Nephron progenitor cell (in vitro differentiated cells): Measurements from ENCODE around the gene EIF1AX.

ENCODE experiments used
- DNase-seq: peaks from one replicate; pipeline ENCODE4 v3.0.0; 2021
- H3K27ac Mint-ChIP-seq: 2 replicates; pipeline ENCODE4 v1.8.0; 2021; ENCODE audit warnings: mild to moderate bottlenecking, moderate library complexity, mixed read lengths
- H3K27me3 Mint-ChIP-seq: 2 replicates; pipeline ENCODE4 v1.8.0; 2021; ENCODE audit warnings: mild to moderate bottlenecking, low read depth, mixed read lengths; ENCODE audit not compliant: poor library complexity
- H3K36me3 Mint-ChIP-seq: 2 replicates; pipeline ENCODE4 v1.8.0; 2021; ENCODE audit warnings: low read depth, mixed read lengths
- H3K4me1 Mint-ChIP-seq: 2 replicates; pipeline ENCODE4 v1.8.0; 2021; ENCODE audit warnings: mixed read lengths
- H3K4me3 Mint-ChIP-seq: 2 replicates; pipeline ENCODE4 v1.8.0; 2021; ENCODE audit warnings: mild to moderate bottlenecking, moderate library complexity, mixed read lengths
- H3K9me3 Mint-ChIP-seq: 2 replicates; pipeline ENCODE4 v1.8.0; 2021; ENCODE audit warnings: mild to moderate bottlenecking, moderate library complexity, mixed read lengths
- CTCF ChIP-seq: fragments of 200-600 bp; sonication (generic); IDR thresholded peaks from 2 replicates; pipeline ENCODE4 v1.5.0; 2021; ENCODE audit warnings: antibody characterized with exemption

Gene EIF1AX

GRCh38 chrX:20141281-20142220 lies at the start of gene EIF1AX:
EIF1AX (minus strand) TSS chrX:20141838; CDS start chrX:20141640, 198 bp downstream.
- peaks cover 15% of the 10 kb centered on the region for H3K4me1 Mint-ChIP-seq
- H3K4me3 Mint-ChIP-seq = peak within 1 kb of the TSS; percentile 90
- H3K27me3 Mint-ChIP-seq = no peaks in the 10 kb centered on the region
- peak within 1 kb of the TSS; percentile 87 for H3K27ac Mint-ChIP-seq
- DNase-seq = peak; percentile 93
- TF ChIP-seq CTCF = no peak
- peaks cover 31% of the 10 kb centered on the region for H3K36me3 Mint-ChIP-seq
- peaks cover 45% of the 10 kb centered on the region for H3K9me3 Mint-ChIP-seq

GRCh38 chrX:20189171-20189570 lies 47.5 kb upstream of the EIF1AX start:
- Mint-ChIP-seq H3K36me3 (peaks cover 42% of the 10 kb centered on the region), H3K9me3 (peaks cover 26% of the 10 kb centered on the region), H3K27ac (no peak overlapping the region), H3K4me1 (no peaks in the 10 kb centered on the region), H3K4me3 (no peak overlapping the region), H3K27me3 (no peaks in the 10 kb centered on the region)
- no peak for TF ChIP-seq CTCF
- no peak for DNase-seq

GRCh38 chrX:20181598-20182329 lies 40.1 kb upstream of the EIF1AX start:
- DNase-seq = no peak
- H3K9me3 Mint-ChIP-seq = peaks cover 16% of the 10 kb centered on the region
- no peaks in the 10 kb centered on the region for H3K4me1 Mint-ChIP-seq
- no peaks in the 10 kb centered on the region for H3K27me3 Mint-ChIP-seq
- H3K36me3 Mint-ChIP-seq = peaks cover 53% of the 10 kb centered on the region
- no peak overlapping the region for H3K4me3 Mint-ChIP-seq
- peak overlapping the region; percentile 31 for H3K27ac Mint-ChIP-seq
- TF ChIP-seq CTCF = no peak

GRCh38 chrX:20177093-20177492 lies 35.5 kb upstream of the EIF1AX start:
- peaks cover 13% of the 10 kb centered on the region for H3K9me3 Mint-ChIP-seq
- H3K4me1 Mint-ChIP-seq = no peaks in the 10 kb centered on the region
- H3K36me3 Mint-ChIP-seq = peaks cover 35% of the 10 kb centered on the region
- H3K4me3 Mint-ChIP-seq = no peak overlapping the region
- no peak overlapping the region for H3K27ac Mint-ChIP-seq
- no peak for DNase-seq
- TF ChIP-seq CTCF = no peak
- no peaks in the 10 kb centered on the region for H3K27me3 Mint-ChIP-seq

GRCh38 chrX:20173856-20174255 lies 32.2 kb upstream of the EIF1AX start:
- H3K4me1 Mint-ChIP-seq = no peaks in the 10 kb centered on the region
- H3K9me3 Mint-ChIP-seq = peaks cover 10% of the 10 kb centered on the region
- peaks cover 28% of the 10 kb centered on the region for H3K36me3 Mint-ChIP-seq
- peak overlapping the region; percentile 36 for H3K27ac Mint-ChIP-seq
- no peak for TF ChIP-seq CTCF
- H3K27me3 Mint-ChIP-seq = no peaks in the 10 kb centered on the region
- DNase-seq = no peak
- no peak overlapping the region for H3K4me3 Mint-ChIP-seq
